Stimulated activated CD4-positive, alpha-beta T cell treated with anti-CD3 and anti-CD28 coated beads, Interleukin-15, amount 100 ng/mL, for 1 hour (primary cell): ENCODE measurements around the gene ADA.
"Not testable (repeated sequence)": the region's sequence is repeated elsewhere in the genome, so short reads cannot be mapped to it uniquely, and the experiment has no call there.

Source experiments
- DNase-seq, 2 donors: peaks; one replicate each; pipeline ENCODE4 v3.0.0-alpha.2; 2020; ENCODE audit warnings: low read depth in 1 of 2, low spot score in 1 of 2

The ADA gene

GRCh38 chr20:44601236-44601671 is 50.2 kb downstream of the ADA start:
- no peak for DNase-seq

GRCh38 chr20:44600758-44601201 is 50.7 kb downstream of the ADA start:
- DNase-seq = no peak

GRCh38 chr20:44600301-44600700 is 51.2 kb downstream of the ADA start:
- DNase-seq = no peak

GRCh38 chr20:44599715-44600114 is 51.8 kb downstream of the ADA start:
- no peak for DNase-seq

- DNase-seq = no peak
These were observed 52.8 kb downstream of the ADA start for GRCh38 chr20:44598423-44599305.

- no peak for DNase-seq
These were observed 53.6 kb downstream of the ADA start for GRCh38 chr20:44597930-44598329.

- no peak for DNase-seq
These were observed 54.0 kb downstream of the ADA start for GRCh38 chr20:44597516-44597915.

GRCh38 chr20:44596876-44597275 is 54.6 kb downstream of the ADA start:
- no peak for DNase-seq

GRCh38 chr20:44596010-44596409 is 55.5 kb downstream of the ADA start:
- DNase-seq = no peak

- no peak for DNase-seq
These were observed 56.8 kb downstream of the ADA start for GRCh38 chr20:44594730-44595129.

GRCh38 chr20:44593751-44594150 is 57.7 kb downstream of the ADA start:
- DNase-seq = no peak

GRCh38 chr20:44592366-44592765 is 59.1 kb downstream of the ADA start:
- no peak for DNase-seq

GRCh38 chr20:44590980-44591778 is 60.3 kb downstream of the ADA start:
- no peak for DNase-seq

- DNase-seq = no peak
These were observed 62.0 kb downstream of the ADA start for GRCh38 chr20:44589537-44589936.

GRCh38 chr20:44588321-44588720 is 63.2 kb downstream of the ADA start:
- DNase-seq = not testable (repeated sequence)

GRCh38 chr20:44587035-44587980 is 64.2 kb downstream of the ADA start:
- DNase-seq = no peak

- DNase-seq = no peak
These were observed 65.1 kb downstream of the ADA start for GRCh38 chr20:44586289-44586911.

GRCh38 chr20:44585057-44585963 is 66.2 kb downstream of the ADA start:
- DNase-seq = no peak

GRCh38 chr20:44584162-44584561 is 67.3 kb downstream of the ADA start:
- no peak for DNase-seq
